ENCODE data around the gene YJU2.
A peak's percentile ranks its signal among the peaks of the same experiment; 100 is the strongest.
"Not testable (repeated sequence)": the region's sequence is repeated elsewhere in the genome, so short reads cannot be mapped to it uniquely, and the experiment has no call there.

YJU2 gene

GRCh38 chr19:4267901-4268815 lies 21.3 kb downstream of the YJU2 start:
- DNase-seq (ENCODE audit: low spot score), result no peak

DNA sequence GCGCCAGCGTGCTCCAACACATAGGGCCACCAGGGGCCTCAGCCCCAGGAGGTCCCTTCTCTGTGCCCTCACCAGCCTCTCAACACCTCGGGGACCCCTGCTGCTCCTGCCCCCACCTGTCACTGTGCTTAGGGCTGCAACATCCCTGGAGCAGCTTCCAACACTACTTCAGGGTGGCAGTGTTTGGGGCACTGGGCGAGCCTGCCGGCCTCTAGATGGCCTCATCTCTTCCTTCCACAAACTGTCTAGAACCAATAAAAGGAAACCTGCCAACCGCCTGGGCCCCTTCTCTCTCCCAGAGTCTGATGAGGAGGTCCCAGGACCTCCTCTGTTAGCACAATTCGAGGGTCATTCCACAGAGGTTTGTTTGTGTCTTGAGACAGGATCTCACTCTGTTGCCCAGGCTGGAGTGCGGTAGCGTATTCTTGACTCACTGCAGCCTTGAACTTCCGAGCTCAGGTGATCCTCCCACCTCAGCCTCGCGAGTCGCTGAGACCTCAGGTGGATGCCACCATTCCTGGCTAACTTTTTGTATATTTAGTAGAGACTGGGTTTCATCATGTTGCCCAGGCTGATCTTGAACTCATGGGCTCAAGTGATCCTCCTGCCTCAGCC lies 22.0 kb downstream of the YJU2 start:
- DNase-seq (ENCODE audit: low spot score), result no peak

GRCh38 chr19:4272894-4273293 lies 26.0 kb downstream of the YJU2 start:
- DNase-seq (ENCODE audit: low spot score), result no peak

DNA sequence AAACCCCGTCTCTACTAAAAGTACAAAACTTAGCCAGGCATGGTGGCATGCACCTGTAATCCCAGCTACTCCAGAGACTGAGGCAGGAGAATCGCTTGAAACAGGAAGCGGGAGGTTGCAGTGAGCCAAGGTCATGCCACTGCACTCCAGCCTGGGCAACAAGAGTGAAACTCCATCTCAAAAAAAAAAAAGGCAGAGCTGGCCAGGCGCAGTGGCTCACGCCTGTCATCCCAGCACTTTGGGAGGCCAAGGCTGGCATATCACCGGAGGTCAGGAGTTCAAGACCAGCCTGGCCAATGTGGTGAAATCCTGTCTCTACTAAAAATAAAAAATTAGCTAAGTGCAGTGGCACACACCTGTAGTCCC lies 27.4 kb downstream of the YJU2 start:
- DNase-seq (ENCODE audit: low spot score), result not testable (repeated sequence)

DNA sequence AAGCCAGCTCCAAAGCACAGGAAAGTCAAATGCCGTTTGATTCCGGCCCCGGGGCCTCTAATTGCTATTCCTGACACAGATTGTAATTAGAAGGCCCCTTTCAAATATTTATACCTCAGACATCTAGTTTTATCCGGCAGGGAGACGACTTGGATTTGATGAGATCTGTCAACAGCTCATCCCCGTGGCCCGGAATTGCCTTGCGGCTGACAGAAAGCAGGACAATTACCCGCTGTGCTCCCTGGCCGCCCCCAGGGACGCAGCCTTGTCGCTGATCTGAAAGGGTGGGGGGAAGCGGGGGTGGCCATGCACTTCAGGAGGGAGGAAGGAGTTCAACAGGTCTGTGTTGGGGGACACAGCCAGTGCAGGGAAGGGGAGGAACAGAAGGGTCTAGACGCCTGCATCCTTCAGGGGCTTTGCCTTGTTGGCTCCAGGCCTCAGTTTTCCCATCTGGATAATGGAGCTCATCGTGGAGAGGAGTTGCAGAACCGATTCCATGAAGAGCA lies 30.4 kb downstream of the YJU2 start:
- no peak for DNase-seq (ENCODE audit: low spot score)

GRCh38 chr19:4278010-4278409 lies 31.1 kb downstream of the YJU2 start:
- DNase-seq (ENCODE audit: low spot score), result no peak

GRCh38 chr19:4278419-4279266 lies 31.8 kb downstream of the YJU2 start, which contains the start of gene SHD:
Gene SHD (plus strand): TSS chr19:4279266. CDS start chr19:4280064, 798 bp downstream.
- DNase-seq (ENCODE audit: low spot score), result no peak

GRCh38 chr19:4279267-4279529 lies 32.3 kb downstream of the YJU2 start:
- DNase-seq (ENCODE audit: low spot score), result no peak

DNA sequence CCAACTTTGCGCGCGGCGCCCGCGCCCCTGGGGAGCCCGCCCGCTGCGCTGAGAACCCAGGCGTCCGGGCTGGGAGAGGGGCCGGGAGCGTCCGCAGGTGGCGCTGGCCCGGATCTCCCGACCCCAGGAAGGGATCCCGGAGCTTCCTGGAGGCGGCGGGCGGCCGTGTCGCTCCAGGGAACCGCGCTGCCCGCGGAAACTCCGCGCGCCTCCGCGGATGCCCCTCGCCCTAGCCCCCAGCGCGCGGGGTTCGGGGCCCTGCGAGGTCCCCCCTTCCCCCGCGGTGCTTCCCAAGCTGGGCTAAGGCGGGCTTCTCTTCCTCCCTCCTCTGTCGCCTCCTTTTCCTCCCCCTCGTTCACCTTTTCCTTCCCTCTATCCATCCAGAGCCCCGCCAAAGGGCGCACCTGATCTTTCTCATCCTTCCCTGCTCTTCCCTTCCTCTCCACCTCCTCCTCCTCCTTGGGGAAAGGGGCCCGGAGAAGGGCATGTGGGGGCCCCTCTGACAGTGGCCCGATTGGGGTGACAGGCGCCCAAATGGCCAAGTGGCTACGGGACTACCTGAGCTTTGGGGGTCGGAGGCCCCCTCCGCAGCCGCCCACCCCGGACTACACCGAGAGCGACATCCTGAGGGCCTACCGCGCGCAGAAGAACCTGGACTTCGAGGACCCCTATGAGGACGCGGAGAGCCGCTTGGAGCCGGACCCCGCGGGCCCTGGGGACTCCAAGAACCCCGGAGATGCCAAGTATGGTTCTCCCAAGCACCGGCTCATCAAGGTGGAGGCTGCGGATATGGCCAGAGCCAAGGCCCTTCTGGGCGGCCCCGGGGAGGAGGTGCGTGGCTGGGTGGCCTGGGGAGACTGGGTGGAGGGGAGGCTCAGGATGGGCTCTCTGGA lies 32.9 kb downstream of the YJU2 start:
- DNase-seq (ENCODE audit: low spot score), result no peak

DNA sequence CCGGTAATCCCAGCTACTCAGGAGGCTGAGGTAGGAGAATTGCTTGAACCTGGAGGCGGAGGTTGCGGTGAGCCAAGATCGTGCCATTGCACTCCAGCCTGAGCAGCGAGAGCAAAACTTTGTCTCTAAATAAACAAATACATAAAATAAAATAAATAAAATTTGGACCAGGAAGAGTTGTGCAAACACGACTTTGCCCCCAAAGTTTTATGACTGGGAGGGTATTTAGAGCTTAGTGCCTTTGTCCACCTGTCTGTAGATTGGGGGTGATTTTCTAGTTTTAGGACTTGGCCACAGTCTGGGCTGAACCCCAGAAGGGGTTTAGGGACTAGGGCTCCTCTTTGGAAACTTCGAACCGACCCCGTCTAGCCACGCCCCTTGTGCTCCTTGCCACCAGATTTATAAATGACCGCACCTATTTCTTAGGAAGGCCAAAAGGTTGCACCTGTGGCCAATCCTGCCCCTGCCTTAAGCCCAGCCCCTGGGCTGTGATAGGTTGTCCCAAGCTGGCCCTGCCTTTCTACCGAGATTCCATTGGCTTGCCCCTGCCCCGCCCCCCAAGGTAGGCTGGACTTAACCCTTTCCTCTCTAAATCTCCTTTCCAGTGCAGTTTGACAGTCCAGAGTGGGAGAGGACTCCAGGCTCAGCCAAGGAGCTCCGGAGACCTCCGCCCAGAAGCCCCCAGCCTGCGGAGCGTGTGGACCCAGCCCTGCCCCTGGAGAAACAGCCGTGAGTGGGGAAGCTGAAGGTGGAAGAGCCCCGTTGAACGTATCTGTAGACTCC lies 37.5 kb downstream of the YJU2 start:
- peak; percentile 50 for DNase-seq (ENCODE audit: low spot score)

DNA sequence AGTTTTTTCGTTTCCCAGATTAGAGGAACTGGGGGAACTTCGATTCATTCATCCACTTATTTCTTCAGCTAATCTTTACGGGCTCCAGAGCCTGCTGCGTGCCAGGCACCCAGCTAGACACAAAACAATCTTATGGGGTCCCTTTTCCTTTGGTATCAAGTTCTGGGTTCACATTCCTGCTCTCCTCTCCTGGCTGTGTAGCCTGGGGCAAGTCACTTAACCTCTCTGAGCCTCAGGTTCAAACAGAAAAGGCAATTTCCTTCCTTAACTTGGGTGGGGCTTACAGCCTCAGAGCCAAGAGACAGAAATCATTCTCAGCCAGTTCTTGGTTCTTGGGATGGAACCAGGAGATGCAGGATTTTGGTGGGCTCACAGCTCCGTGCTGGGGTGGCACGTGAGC lies 38.1 kb downstream of the YJU2 start:
- no peak for DNase-seq (ENCODE audit: low spot score)

GRCh38 chr19:4286141-4286540 lies 39.3 kb downstream of the YJU2 start:
- DNase-seq (ENCODE audit: low spot score), result not testable (repeated sequence)

- DNase-seq (ENCODE audit: low spot score), result no peak
Observed at GRCh38 chr19:4288091-4288777, 41.4 kb downstream of the YJU2 start.

GRCh38 chr19:4291184-4291732 lies 44.4 kb downstream of the YJU2 start:
- DNase-seq (ENCODE audit: low spot score), result no peak

GRCh38 chr19:4292515-4292914 lies 45.6 kb downstream of the YJU2 start:
- no peak for DNase-seq (ENCODE audit: low spot score)

- no peak for DNase-seq (ENCODE audit: low spot score)
Observed at GRCh38 chr19:4294389-4294788, 47.5 kb downstream of the YJU2 start.

- no peak for DNase-seq (ENCODE audit: low spot score)
Observed at GRCh38 chr19:4295972-4296771, 49.3 kb downstream of the YJU2 start.

DNA sequence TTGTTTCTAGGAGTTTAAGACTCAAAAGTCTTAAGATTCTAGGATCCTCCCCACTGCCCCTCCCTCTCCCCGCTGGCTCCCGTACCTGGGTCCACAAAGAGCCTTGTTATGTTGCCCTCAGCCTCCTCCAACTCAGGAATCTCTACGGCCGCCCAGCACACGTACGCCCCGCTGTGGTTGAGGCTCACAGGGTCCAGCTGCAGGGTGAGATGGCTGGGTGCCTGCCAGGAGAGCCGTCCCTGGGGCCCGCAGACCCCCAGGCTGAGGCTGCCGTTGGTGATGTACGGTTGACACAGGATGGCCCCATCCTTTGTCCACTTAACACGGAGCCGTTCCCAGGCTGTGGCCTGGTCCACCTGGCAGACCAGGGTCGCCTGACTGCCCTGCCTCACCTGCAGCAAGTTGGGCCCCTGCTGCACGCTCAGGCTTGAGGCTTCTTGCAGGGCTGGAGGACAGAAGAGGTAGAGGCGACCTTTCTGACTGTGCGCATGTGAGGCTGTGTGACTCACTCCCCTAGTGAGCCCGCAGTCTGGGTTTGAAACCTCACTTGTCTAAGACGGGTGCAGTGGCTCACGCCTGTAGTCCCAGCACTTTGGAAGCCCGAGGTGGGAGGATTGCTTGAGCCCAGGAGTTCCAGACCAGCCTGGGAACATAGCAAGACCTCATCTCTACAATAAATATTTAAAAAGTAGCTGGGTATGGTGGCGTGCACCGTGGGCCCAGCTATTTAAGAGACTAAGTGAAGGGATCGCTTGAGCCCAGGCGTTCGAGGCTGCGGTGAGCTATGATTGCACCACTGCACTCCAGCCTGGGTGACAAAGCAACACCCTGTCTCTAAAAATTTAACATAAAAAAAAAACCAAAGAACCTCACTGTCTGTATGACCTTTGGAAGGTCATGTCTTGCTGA lies 51.3 kb downstream of the YJU2 start:
- no peak for DNase-seq (ENCODE audit: low spot score)
